H54 (cell line): Measurements from ENCODE around the gene ZNF556.
A peak's percentile ranks its signal among the peaks of the same experiment; 100 is the strongest.
"Not testable (repeated sequence)": the region's sequence is repeated elsewhere in the genome, so short reads cannot be mapped to it uniquely, and the experiment has no call there.

Source experiments
- DNase-seq: peaks from one replicate; pipeline ENCODE4 v3.0.0; 2011; ENCODE audit warnings: low spot score, mixed read lengths; ENCODE audit not compliant: insufficient read length
- FAIRE-seq: peaks from 3 replicates; lab custom pipeline; 2011; peaks lifted over from hg19 to GRCh38; lab: Jason Lieb, UNC
- POLR2A ChIP-seq: IDR thresholded peaks from 2 replicates; pipeline ENCODE4 v1.6.1; 2011; ENCODE audit warnings: low read depth, mild to moderate bottlenecking, low read length

The ZNF556 gene

GRCh38 chr19:2877398-2878331 lies 10.5 kb downstream of the ZNF556 start:
- no peak for FAIRE-seq
- DNase-seq = no peak
- TF ChIP-seq POLR2A = no peak

DNA sequence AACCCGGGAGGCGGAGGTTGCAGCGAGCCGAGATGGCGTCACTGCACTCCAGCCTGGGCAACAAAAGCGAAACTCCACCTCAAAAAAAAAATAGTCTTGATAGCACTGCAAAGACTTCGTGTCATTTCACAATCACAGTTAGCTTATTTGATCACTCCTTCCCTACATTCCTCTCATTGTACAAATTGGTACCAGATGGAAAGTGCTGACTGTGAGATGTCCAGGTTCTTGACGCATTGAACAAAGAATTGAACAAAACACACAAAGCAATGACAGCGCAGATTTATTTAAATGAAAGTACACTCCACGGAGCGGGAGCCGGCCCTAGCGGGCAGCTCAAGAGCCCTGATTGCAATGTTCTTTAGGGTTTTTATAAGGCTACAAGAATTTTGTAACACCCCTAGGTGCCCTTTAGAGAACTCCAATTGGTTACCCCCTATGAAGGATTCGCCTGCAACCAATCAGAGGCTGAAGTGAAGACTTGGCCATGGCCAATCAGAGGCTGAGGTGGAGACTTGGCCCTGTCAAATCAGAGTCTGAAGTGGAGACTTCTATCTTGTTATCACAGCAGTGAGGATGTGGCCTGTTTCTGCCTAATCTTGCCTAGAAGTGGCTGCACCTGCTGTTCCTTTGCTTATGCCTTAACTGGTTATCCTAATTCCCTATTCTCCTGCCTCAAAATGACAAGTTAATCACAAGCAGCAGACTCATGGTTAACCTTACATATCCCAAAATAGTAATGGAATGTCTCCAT lies 16.7 kb downstream of the ZNF556 start:
- no peak for FAIRE-seq
- DNase-seq = no peak
- no peak for TF ChIP-seq POLR2A

GRCh38 chr19:2885736-2886135 lies 18.6 kb downstream of the ZNF556 start:
- no peak for DNase-seq
- no peak for FAIRE-seq
- TF ChIP-seq POLR2A = no peak

DNA sequence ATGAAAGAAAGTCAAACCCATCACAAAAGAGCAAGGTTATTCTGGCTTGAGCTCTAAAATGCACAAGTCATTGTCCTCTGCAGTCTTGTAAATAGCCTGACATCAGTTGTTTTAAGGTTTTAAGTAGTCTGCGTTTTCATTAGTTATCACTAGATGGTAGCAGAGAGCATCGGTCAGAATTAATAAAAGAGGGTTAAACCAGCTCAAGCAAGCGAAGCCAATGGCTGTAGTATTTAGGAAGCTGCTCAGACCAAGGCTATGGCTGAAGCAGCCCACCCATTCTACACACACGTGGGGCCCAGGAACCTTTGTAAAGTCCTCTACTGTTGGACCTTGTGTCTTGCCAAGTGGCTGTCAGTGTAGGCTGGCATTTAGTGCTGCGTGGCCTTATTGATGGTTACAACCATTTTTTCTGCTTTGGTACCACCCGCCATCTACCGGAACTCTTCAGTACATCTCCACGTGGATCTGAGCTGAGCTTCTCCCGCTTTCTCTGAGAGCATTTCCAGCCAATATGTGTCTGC lies 20.3 kb downstream of the ZNF556 start:
- TF ChIP-seq POLR2A = no peak
- peak; percentile 77 for FAIRE-seq
- DNase-seq = peak; percentile 61

DNA sequence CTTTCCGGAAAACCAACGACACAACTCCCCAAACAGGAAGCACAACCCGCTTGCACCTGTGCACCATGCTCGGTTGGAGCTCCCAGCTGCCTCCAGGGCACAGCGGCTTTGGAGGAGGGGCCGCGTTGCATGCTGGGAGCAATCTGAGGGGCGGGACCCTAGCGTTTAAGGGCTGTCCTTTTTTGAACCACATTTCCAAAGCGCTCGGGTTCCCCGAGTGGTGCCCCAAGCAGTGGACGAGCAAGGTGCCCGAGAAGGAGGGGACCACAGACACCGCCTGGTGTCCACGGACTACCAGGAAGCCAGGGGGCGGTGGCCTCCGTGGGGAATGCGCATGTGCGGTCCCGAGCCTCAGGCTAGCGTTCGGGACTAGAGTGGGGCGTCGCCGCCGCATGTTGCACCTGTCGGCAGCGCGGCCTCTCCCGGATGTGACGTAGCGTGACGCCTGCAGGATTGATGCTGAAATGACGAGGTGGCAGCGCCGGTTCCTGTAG lies 21.6 kb downstream of the ZNF556 start:
- DNase-seq (no peak), FAIRE-seq (no peak)
- no peak for TF ChIP-seq POLR2A

DNA sequence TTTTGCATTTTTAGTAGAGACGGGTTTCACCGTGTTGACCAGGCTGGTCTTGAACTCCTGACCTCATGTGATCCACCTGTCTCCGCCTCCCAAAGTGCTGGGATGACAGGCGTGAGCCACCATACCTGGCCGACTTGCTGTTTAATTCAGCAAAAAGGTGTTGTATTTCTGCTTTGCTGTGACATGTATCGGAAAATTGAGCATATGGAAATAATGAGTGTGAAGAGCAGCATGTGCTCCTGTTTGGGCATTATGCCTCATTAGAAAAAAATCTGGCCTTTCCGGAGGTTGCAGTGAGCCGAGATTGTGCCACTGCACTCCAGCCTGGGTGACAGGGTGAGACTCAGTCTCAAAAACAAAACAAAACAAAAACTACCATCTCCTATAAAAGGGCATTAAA lies 23.4 kb downstream of the ZNF556 start:
- FAIRE-seq, DNase-seq: not testable (repeated sequence)

DNA sequence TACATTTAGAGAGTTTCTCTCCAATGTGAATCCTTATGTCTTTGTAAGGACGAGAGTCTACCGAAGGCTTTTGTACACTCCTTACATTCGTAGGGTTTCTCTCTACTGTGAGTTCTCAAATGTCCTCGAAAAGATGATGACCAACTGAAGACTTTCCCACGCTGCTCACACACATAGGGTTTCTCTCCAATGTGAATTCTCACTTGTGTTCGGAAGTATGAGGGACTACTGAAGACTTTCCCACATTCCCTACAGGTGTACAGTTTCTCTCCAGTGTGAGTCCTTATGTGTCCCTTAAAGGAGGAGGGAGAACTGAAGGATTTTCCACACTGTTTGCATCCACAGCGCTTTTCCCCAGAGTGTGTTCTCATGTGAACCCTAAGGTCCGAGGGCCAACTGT lies 29.6 kb downstream of the ZNF556 start:
- TF ChIP-seq POLR2A = no peak
- FAIRE-seq (no peak), DNase-seq (no peak)

GRCh38 chr19:2900296-2901252 lies 33.4 kb downstream of the ZNF556 start, which contains the start of gene ZNF57:
TSS of gene ZNF57 (plus strand) at chr19:2900928. CDS start at chr19:2901046, 118 bp downstream.
- TF ChIP-seq POLR2A = peak; percentile 64; the same call in 1 of the 2 replicates
- FAIRE-seq (peak; percentile 90), DNase-seq (peak; percentile 100)

DNA sequence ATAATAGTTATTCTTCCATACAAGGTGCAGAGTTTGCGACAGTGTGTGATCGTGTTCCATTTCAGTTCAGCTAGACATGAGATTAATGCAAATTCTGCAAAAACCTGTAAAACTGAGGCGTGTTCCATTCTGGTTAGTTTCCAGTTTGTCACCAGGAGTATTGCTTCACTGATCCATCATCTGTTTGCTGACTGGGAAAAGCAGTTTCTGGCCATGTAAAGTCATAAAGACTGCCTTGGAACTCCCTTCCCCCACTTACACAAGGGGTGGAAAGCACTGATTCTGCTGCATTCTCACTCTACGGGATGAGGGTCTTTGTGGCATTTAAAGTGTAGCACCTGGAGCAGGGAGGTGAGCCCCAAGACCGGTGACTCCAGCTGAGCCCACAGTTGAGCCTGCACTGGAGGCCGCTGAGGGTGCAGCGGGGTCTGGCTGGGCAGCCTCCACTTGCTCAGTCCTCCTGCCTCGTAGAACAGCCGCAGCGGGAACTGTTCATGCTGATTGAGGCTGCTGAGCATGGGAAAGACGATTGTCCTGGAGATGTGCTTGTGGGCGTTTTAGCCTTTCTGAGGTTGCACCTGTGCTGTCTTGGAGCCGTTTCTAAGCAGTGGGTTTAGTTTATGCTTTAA lies 35.6 kb downstream of the ZNF556 start:
- TF ChIP-seq POLR2A = no peak
- no peak for DNase-seq
- no peak for FAIRE-seq

- not testable (repeated sequence) for DNase-seq
Observed at GRCh38 chr19:2903326-2903725, 36.2 kb downstream of the ZNF556 start.

DNA sequence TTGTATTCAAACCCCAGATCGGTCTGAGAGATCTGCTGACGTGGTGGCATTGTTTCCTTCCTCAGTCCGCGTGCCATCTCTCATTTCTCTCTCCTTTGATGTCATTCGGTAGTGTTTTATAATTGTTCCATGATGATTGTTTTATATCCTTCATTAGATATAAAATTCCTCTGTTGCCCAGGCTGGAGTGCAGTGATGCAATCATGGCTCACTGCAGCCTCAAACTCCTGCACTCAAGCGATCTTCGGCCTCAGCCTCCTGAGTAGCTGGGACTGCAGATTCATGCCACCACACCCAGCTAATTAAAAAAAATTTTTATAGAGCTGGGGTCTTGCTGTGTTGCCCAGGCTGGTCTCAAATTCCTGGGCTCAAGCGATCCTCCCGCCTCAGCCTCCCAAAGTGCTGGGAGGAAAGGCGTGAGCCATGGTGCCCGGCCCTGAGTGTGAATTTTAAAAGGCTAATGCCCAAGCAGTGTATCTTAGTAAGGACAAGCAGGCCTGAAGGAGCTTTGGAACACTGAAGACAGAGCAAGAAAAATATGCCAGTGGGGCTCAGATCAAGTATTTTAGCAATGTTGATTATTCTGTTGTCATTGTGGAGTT lies 38.9 kb downstream of the ZNF556 start:
- FAIRE-seq (no peak), DNase-seq (no peak)
- TF ChIP-seq POLR2A = no peak

More at GRCh38 chr19:2903326-2903725, 36.2 kb downstream of the ZNF556 start:
- not testable (repeated sequence) for FAIRE-seq

DNA sequence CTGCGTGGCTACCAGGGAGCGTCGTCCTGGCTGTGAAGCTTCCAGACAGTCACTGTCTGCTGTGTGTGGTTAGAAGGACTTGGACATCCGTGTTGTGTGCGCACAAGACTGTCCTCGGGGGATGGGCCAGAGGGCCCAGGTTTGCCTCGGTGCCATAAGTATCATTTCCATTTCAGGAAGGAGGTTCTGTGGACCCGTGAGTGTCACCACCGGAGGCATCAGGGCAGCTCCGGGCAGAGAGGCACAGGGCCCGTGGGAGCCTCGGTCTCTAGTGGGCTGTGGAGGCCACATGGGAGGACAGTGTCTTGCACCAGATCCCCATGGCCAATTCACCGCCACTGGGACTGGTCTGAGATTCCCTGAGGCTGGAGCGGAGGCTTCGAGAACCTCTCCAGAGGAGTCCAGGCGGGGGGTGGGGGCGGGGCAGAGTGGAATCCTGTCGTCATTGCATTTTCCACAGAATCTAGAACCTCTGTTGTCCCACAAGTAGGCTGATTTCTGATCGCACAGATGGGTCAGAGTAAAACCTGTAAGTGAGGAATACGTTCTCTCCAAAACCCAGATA lies 39.6 kb downstream of the ZNF556 start:
- DNase-seq (no peak), FAIRE-seq (no peak)
- no peak for TF ChIP-seq POLR2A
